WTC11 (cell line): ENCODE results near the gene NIN.

Source experiments
- SP1 ChIP-seq: sonication (generic); formaldehyde crosslinking; conservative IDR thresholded peaks from 2 replicates; pipeline ENCODE4 v1.8.1; 2022; ENCODE audit warnings: missing genetic modification reagents
- TF ChIP-seq, protein P1 (sequence below): sonication (generic); formaldehyde crosslinking; IDR thresholded peaks from 2 replicates; pipeline ENCODE4 v1.8.1; 2023; ENCODE audit warnings: mild to moderate bottlenecking, missing genetic modification reagents, moderate library complexity
- TF ChIP-seq, protein P2 (sequence below): sonication (generic); formaldehyde crosslinking; IDR thresholded peaks from 2 replicates; pipeline ENCODE4 v1.8.1; 2023; ENCODE audit warnings: mild to moderate bottlenecking, missing genetic modification reagents, borderline replicate concordance
- TF ChIP-seq, protein P3 (sequence below): fragments of 200-600 bp; IDR thresholded peaks from 2 replicates; pipeline ENCODE4 v1.8.0; 2022; ENCODE audit warnings: antibody characterized with exemption

DNA sequence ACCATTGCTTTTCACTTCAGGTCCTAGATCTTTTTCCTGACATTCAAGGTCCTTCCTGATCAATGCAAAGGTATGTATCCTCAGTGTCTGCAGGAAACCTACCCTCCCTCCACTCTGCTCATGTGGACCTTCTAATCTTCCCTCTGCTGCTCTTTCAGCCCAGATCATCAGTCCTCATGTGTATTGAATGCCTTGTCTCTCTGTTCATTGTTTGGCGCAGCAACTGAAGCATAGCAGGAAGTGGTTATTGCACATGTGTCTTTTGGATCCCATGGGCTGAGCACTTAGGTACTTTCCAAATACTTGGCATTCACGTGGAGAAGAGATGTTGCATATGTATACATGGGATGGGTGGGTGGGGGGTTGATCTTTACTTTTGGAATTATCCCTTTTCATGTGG lies 4.3 kb upstream of the NIN start:
- no peak for TF ChIP-seq SP1
- TF ChIP-seq, protein P1, sequence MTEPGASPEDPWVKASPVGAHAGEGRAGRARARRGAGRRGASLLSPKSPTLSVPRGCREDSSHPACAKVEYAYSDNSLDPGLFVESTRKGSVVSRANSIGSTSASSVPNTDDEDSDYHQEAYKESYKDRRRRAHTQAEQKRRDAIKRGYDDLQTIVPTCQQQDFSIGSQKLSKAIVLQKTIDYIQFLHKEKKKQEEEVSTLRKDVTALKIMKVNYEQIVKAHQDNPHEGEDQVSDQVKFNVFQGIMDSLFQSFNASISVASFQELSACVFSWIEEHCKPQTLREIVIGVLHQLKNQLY (CRISPR knock-in tag) = no peak
- TF ChIP-seq, protein P2, sequence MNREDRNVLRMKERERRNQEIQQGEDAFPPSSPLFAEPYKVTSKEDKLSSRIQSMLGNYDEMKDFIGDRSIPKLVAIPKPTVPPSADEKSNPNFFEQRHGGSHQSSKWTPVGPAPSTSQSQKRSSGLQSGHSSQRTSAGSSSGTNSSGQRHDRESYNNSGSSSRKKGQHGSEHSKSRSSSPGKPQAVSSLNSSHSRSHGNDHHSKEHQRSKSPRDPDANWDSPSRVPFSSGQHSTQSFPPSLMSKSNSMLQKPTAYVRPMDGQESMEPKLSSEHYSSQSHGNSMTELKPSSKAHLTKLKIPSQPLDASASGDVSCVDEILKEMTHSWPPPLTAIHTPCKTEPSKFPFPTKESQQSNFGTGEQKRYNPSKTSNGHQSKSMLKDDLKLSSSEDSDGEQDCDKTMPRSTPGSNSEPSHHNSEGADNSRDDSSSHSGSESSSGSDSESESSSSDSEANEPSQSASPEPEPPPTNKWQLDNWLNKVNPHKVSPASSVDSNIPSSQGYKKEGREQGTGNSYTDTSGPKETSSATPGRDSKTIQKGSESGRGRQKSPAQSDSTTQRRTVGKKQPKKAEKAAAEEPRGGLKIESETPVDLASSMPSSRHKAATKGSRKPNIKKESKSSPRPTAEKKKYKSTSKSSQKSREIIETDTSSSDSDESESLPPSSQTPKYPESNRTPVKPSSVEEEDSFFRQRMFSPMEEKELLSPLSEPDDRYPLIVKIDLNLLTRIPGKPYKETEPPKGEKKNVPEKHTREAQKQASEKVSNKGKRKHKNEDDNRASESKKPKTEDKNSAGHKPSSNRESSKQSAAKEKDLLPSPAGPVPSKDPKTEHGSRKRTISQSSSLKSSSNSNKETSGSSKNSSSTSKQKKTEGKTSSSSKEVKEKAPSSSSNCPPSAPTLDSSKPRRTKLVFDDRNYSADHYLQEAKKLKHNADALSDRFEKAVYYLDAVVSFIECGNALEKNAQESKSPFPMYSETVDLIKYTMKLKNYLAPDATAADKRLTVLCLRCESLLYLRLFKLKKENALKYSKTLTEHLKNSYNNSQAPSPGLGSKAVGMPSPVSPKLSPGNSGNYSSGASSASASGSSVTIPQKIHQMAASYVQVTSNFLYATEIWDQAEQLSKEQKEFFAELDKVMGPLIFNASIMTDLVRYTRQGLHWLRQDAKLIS (CRISPR knock-in tag) = no peak
- TF ChIP-seq, protein P3, sequence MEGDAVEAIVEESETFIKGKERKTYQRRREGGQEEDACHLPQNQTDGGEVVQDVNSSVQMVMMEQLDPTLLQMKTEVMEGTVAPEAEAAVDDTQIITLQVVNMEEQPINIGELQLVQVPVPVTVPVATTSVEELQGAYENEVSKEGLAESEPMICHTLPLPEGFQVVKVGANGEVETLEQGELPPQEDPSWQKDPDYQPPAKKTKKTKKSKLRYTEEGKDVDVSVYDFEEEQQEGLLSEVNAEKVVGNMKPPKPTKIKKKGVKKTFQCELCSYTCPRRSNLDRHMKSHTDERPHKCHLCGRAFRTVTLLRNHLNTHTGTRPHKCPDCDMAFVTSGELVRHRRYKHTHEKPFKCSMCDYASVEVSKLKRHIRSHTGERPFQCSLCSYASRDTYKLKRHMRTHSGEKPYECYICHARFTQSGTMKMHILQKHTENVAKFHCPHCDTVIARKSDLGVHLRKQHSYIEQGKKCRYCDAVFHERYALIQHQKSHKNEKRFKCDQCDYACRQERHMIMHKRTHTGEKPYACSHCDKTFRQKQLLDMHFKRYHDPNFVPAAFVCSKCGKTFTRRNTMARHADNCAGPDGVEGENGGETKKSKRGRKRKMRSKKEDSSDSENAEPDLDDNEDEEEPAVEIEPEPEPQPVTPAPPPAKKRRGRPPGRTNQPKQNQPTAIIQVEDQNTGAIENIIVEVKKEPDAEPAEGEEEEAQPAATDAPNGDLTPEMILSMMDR = no peak
